ENCODE measurements around the gene DCST2.

GRCh38 chr1:155001675-155002463 is 31.7 kb downstream of the DCST2 start:
- TF ChIP-seq EHF (CRISPR knock-in tag; IDR thresholded peaks at IDR 0.05) (no peak), MAX (IDR thresholded peaks at IDR 0.05) (peak; percentile 51), CTCF (IDR thresholded peaks at IDR 0.05) (peak; percentile 46), POLR2A (IDR thresholded peaks at IDR 0.05; ENCODE audit: low read length) (no peak; the same call in 1 of the 2 replicates), PHF8 (IDR thresholded peaks at IDR 0.05; ENCODE audit: borderline replicate concordance, low read depth) (no peak), ESRRA (IDR thresholded peaks at IDR 0.05; ENCODE audit: borderline replicate concordance, low read length) (no peak), RCOR1 (IDR thresholded peaks at IDR 0.05; ENCODE audit: low read depth, low read length) (no peak), CEBPB (IDR thresholded peaks at IDR 0.05) (no peak), REST (IDR thresholded peaks at IDR 0.05) (no peak)

Measured in A549 (cell line).